ENCODE data around the gene CST3. TPM values are rescaled to one million over a fixed set of nuclear protein-coding genes. Genes with fewer than 3 reads are reported as not detected.
"Not testable (repeated sequence)": the region's sequence is repeated elsewhere in the genome, so short reads cannot be mapped to it uniquely, and the experiment has no call there.

CST3 gene
- total RNA-seq, 3 donors from 2014 or later: 1.8 to 2.6 (median 2.0) TPM

DNA sequence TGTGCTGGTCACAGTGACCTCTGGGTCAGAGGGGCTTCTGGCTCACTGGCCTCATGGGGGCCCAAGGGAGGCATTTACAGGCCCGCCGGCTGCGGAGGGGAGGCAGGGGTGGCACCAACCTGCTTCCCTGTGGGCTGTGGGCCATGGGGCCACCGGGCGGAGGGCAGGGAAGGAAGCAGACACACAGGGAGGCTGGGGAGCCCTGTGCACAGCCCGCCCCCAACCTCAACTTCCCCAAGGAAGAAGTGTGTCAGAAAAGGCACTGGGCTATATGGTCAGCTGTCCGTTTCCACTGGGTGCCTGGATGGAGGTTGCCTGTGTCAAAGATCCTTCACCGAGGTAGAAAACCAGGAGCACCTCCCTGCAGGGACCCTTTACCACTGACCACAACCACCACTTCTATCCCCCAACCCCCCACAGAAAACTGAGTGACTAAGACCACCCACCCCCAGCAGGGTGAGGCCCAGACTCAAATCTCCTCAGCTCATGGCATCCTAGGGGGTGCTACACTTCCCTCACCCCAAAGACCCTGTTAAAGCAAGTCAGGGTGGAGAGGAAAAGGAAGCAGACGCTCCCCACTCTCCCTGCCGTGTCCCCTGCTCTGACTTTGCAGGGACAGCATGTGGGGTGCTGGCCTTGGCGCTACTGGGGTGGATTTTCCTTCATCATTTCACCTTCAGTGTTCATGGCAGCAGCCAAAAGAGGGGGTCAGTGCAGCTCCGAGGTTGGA is 5.6 kb downstream of the CST3 start:
- H3K9me3 Mint-ChIP-seq: no peaks in the 10 kb centered on the region

GRCh38 chr20:23631226-23631822 is 6.4 kb downstream of the CST3 start:
- H3K4me3 Mint-ChIP-seq: no peak overlapping the region
- peaks cover 11% of the 10 kb centered on the region for H3K27me3 Mint-ChIP-seq (ENCODE audit: low read depth)
- no peaks in the 10 kb centered on the region for H3K36me3 Mint-ChIP-seq (ENCODE audit: insufficient read depth)
- H3K4me1 Mint-ChIP-seq (ENCODE audit: low read depth): no peaks in the 10 kb centered on the region
- DNase-seq (no peak), ATAC-seq (no peak)
- H3K9me3 Mint-ChIP-seq: no peaks in the 10 kb centered on the region

More for the DNA sequence above, 5.6 kb downstream of the CST3 start:
- DNase-seq: no peak
- Mint-ChIP-seq H3K4me1 (ENCODE audit: low read depth) (peaks cover 3% of the 10 kb centered on the region), H3K27me3 (ENCODE audit: low read depth) (peaks cover 19% of the 10 kb centered on the region), H3K4me3 (no peak overlapping the region), H3K36me3 (ENCODE audit: insufficient read depth) (no peaks in the 10 kb centered on the region)
- ATAC-seq: no peak

GRCh38 chr20:23630392-23630849 is 7.3 kb downstream of the CST3 start:
- DNase-seq: no peak
- Mint-ChIP-seq H3K4me3 (no peak overlapping the region), H3K36me3 (ENCODE audit: insufficient read depth) (no peaks in the 10 kb centered on the region), H3K27me3 (ENCODE audit: low read depth) (peaks cover 6% of the 10 kb centered on the region), H3K9me3 (no peaks in the 10 kb centered on the region), H3K4me1 (ENCODE audit: low read depth) (no peaks in the 10 kb centered on the region)
- no peak for ATAC-seq

GRCh38 chr20:23629542-23630391 is 8.0 kb downstream of the CST3 start:
- peaks cover 6% of the 10 kb centered on the region for H3K27me3 Mint-ChIP-seq (ENCODE audit: low read depth)
- H3K9me3 Mint-ChIP-seq: no peaks in the 10 kb centered on the region
- ATAC-seq (no peak), DNase-seq (no peak)
- H3K36me3 Mint-ChIP-seq (ENCODE audit: insufficient read depth): no peaks in the 10 kb centered on the region
- no peak overlapping the region for H3K4me3 Mint-ChIP-seq
- H3K4me1 Mint-ChIP-seq (ENCODE audit: low read depth): no peaks in the 10 kb centered on the region

DNA sequence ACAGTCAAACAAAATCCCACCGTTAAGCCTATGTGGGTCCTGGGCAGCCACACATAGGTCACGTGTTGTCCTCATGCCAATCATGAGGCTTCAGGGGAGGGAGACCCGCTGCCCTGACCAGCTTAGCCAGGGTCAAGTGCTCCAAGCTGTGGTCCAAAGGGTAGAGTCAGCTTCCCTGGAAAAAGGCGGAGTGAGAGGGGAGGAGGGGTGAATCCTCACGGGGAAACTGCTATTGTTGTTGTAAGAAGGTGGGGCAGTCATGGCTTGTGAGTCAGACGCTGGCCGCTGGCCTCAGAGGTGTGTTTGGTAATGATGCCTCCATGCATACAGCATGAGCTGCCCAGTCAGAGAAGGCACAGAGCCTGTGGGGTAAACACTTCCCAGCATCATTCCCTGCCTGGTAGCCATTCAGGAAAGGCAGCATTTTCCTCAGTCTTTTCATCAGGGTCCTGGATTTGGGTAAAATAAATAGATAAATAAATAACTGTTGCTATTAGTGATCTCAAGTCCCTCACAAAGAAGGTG is 8.7 kb downstream of the CST3 start:
- Mint-ChIP-seq H3K36me3 (ENCODE audit: insufficient read depth) (no peaks in the 10 kb centered on the region), H3K27me3 (ENCODE audit: low read depth) (peaks cover 6% of the 10 kb centered on the region), H3K9me3 (no peaks in the 10 kb centered on the region), H3K4me1 (ENCODE audit: low read depth) (no peaks in the 10 kb centered on the region), H3K4me3 (no peak overlapping the region)
- DNase-seq (no peak), ATAC-seq (no peak)

- peaks cover 10% of the 10 kb centered on the region for H3K27me3 Mint-ChIP-seq (ENCODE audit: low read depth)
- no peak overlapping the region for H3K4me3 Mint-ChIP-seq
- H3K9me3 Mint-ChIP-seq: no peaks in the 10 kb centered on the region
- no peak for ATAC-seq
- no peaks in the 10 kb centered on the region for H3K36me3 Mint-ChIP-seq (ENCODE audit: insufficient read depth)
- H3K4me1 Mint-ChIP-seq (ENCODE audit: low read depth): no peaks in the 10 kb centered on the region
- DNase-seq: no peak
Observed at GRCh38 chr20:23628402-23629016, 9.2 kb downstream of the CST3 start.

DNA sequence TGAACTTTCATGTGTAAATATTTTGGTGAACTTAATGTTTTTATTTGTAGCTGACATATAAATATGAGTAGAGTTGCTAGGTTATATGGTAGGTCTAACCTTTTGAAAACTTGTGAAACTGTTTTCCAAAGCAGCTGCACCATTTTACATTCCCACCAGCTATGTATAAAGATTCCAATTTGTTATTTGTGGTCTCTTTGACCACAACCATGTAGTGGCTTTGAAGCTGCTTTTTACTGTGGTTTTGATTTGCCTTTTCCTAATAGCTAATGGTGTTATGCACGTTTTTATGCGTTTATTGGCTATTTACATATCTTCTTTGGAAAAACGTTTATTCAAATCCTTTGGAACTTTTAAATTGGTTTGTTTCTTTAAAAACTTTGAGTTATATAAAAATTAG is 10.3 kb downstream of the CST3 start:
- no peak for DNase-seq
- H3K9me3 Mint-ChIP-seq: no peaks in the 10 kb centered on the region
- ATAC-seq: no peak
- H3K4me3 Mint-ChIP-seq: no peak overlapping the region
- no peaks in the 10 kb centered on the region for H3K36me3 Mint-ChIP-seq (ENCODE audit: insufficient read depth)
- H3K4me1 Mint-ChIP-seq (ENCODE audit: low read depth): no peaks in the 10 kb centered on the region
- peaks cover 14% of the 10 kb centered on the region for H3K27me3 Mint-ChIP-seq (ENCODE audit: low read depth)

GRCh38 chr20:23626040-23626620 is 11.6 kb downstream of the CST3 start:
- no peak overlapping the region for H3K4me3 Mint-ChIP-seq
- H3K27me3 Mint-ChIP-seq (ENCODE audit: low read depth): peaks cover 19% of the 10 kb centered on the region
- no peaks in the 10 kb centered on the region for H3K36me3 Mint-ChIP-seq (ENCODE audit: insufficient read depth)
- H3K4me1 Mint-ChIP-seq (ENCODE audit: low read depth): no peaks in the 10 kb centered on the region
- DNase-seq: no peak
- H3K9me3 Mint-ChIP-seq: no peaks in the 10 kb centered on the region
- ATAC-seq: no peak

GRCh38 chr20:23625236-23625964 is 12.4 kb downstream of the CST3 start:
- H3K36me3 Mint-ChIP-seq (ENCODE audit: insufficient read depth): no peaks in the 10 kb centered on the region
- DNase-seq (no peak), ATAC-seq (no peak)
- no peaks in the 10 kb centered on the region for H3K9me3 Mint-ChIP-seq
- H3K27me3 Mint-ChIP-seq (ENCODE audit: low read depth): peaks cover 20% of the 10 kb centered on the region
- no peak overlapping the region for H3K4me3 Mint-ChIP-seq
- H3K4me1 Mint-ChIP-seq (ENCODE audit: low read depth): no peaks in the 10 kb centered on the region

- no peaks in the 10 kb centered on the region for H3K4me1 Mint-ChIP-seq (ENCODE audit: low read depth)
- H3K4me3 Mint-ChIP-seq: no peak overlapping the region
- ATAC-seq (no peak), DNase-seq (no peak)
- peaks cover 20% of the 10 kb centered on the region for H3K27me3 Mint-ChIP-seq (ENCODE audit: low read depth)
- no peaks in the 10 kb centered on the region for H3K36me3 Mint-ChIP-seq (ENCODE audit: insufficient read depth)
- no peaks in the 10 kb centered on the region for H3K9me3 Mint-ChIP-seq
Observed at GRCh38 chr20:23624324-23624691, 13.4 kb downstream of the CST3 start.

- Mint-ChIP-seq H3K36me3 (ENCODE audit: insufficient read depth) (no peaks in the 10 kb centered on the region), H3K27me3 (ENCODE audit: low read depth) (peaks cover 17% of the 10 kb centered on the region), H3K4me3 (no peak overlapping the region), H3K9me3 (no peaks in the 10 kb centered on the region), H3K4me1 (ENCODE audit: low read depth) (no peaks in the 10 kb centered on the region)
- ATAC-seq (no peak), DNase-seq (no peak)
Observed at GRCh38 chr20:23623666-23624323, 14.0 kb downstream of the CST3 start.

GRCh38 chr20:23622839-23623343 is 14.9 kb downstream of the CST3 start:
- H3K36me3 Mint-ChIP-seq (ENCODE audit: insufficient read depth): no peaks in the 10 kb centered on the region
- H3K4me3 Mint-ChIP-seq: no peak overlapping the region
- no peak for DNase-seq
- no peaks in the 10 kb centered on the region for H3K9me3 Mint-ChIP-seq
- peaks cover 19% of the 10 kb centered on the region for H3K27me3 Mint-ChIP-seq (ENCODE audit: low read depth)
- no peak for ATAC-seq
- no peaks in the 10 kb centered on the region for H3K4me1 Mint-ChIP-seq (ENCODE audit: low read depth)

GRCh38 chr20:23622401-23622800 is 15.4 kb downstream of the CST3 start:
- H3K27me3 Mint-ChIP-seq (ENCODE audit: low read depth): peaks cover 19% of the 10 kb centered on the region
- H3K4me1 Mint-ChIP-seq (ENCODE audit: low read depth); H3K9me3 Mint-ChIP-seq; H3K4me3 Mint-ChIP-seq; DNase-seq; H3K36me3 Mint-ChIP-seq (ENCODE audit: insufficient read depth); ATAC-seq: not testable (repeated sequence)
